GM20000 (cell line): ENCODE measurements around the gene FAP.

Source experiments
- DNase-seq: peaks from one replicate; pipeline ENCODE4 v3.0.0; 2012; ENCODE audit warnings: low spot score
- CTCF ChIP-seq: IDR thresholded peaks from 2 replicates; pipeline ENCODE4 v1.5.1; 2012; ENCODE audit warnings: mild to moderate bottlenecking, control low read depth; ENCODE audit errors: extremely low read depth, missing control alignments

The FAP gene

GRCh38 chr2:162188451-162188850, 54.8 kb downstream of the FAP start:
- TF ChIP-seq CTCF: no peak
- DNase-seq: no peak

- DNase-seq: no peak
- no peak for TF ChIP-seq CTCF
Measured at GRCh38 chr2:162185541-162186232, 57.6 kb downstream of the FAP start.

GRCh38 chr2:162184821-162185450, 58.3 kb downstream of the FAP start:
- no peak for DNase-seq
- TF ChIP-seq CTCF: no peak

- DNase-seq: no peak
- TF ChIP-seq CTCF: no peak
Measured at GRCh38 chr2:162184359-162184758, 58.9 kb downstream of the FAP start.

DNA sequence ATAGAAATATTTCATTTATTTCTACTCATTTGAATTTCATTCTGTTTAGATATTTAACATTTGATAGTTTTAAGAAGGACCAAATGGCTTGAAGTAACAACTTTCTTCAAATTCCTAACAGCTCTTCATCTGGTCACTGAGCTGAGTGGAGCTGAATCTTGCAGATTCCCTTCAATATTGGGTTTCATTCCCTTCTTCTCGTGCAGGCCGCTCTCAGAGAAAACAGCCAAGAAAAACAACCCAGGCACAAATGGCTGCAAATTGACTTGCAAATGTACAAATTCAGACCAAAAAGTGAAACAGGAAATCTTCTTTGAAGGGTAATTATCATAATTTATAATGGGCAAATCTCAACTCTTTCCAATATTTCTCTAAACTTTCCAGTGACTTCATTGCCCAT, 60.9 kb downstream of the FAP start:
- no peak for TF ChIP-seq CTCF
- no peak for DNase-seq

DNA sequence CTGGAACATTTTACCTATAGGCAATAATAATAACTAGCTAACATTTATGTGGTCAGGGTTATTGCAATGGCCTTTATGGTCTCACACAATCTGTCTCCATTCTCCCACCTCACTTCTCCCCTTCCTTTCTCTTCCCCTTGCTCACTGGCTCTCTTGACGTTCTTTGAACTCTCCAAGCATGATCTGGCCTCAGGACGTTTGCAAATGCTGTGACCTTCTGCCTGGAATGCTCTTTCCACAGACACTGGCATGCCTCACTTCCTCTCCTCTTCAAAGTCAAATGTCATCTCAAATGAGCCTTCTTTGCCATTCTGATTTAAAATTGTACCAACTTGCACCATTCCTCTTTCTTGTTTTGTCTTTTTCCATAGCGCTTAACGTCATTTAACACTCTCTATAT, 65.9 kb downstream of the FAP start:
- TF ChIP-seq CTCF: no peak
- no peak for DNase-seq

DNA sequence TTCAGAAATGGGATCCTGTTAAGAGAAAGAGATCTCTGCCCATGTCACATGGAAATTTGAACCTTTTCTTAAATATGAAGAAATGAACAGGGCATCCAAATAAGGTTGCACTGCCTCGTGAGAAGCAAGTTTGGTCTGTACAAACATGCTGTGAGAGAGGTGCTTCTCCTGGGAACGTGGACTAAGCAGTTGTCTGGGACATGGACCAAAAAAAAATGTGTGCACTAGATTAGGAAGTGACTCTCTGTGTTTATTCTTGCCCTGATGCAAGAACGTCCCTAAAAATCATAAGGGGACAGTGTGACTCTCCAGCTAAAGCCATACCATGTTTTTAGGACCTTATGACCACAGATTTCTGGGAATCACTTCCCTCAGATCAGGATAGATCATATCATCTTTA, 67.5 kb downstream of the FAP start:
- no peak for TF ChIP-seq CTCF
- no peak for DNase-seq
